HFFc6 (cell line): Measurements from ENCODE around the gene POC1B. TPM values are rescaled to one million over a fixed set of nuclear protein-coding genes. Genes with fewer than 3 reads are reported as not detected.

Experiments used
- DNase-seq: peaks from one replicate; pipeline ENCODE4 v3.0.0-alpha.2; 2018
- H3K27ac Mint-ChIP-seq: 2 replicates; pipeline ENCODE4 v1.8.0; 2020; ENCODE audit warnings: mild to moderate bottlenecking, mixed read lengths
- H3K27me3 Mint-ChIP-seq: 2 replicates; pipeline ENCODE4 v1.8.0; 2021; ENCODE audit warnings: mild to moderate bottlenecking, moderate library complexity, mixed read lengths; ENCODE audit not compliant: insufficient read depth
- H3K36me3 Mint-ChIP-seq: 2 replicates; pipeline ENCODE4 v1.8.0; 2021; ENCODE audit warnings: low read depth, mixed read lengths
- H3K4me1 Mint-ChIP-seq: 2 replicates; pipeline ENCODE4 v1.8.0; 2020; ENCODE audit warnings: low read depth, mixed read lengths
- H3K4me3 Mint-ChIP-seq: 2 replicates; pipeline ENCODE4 v1.8.0; 2020; ENCODE audit warnings: mild to moderate bottlenecking, moderate library complexity, mixed read lengths
- H3K9me3 Mint-ChIP-seq: 2 replicates; pipeline ENCODE4 v1.8.0; 2020; ENCODE audit warnings: mild to moderate bottlenecking, mixed read lengths
- CTCF ChIP-seq: fragments of 200-600 bp; sonication (generic); IDR thresholded peaks from 2 replicates; pipeline ENCODE4 v1.5.0; 2021; ENCODE audit warnings: antibody characterized with exemption, mild to moderate bottlenecking
- total RNA-seq, 6 experiments: library from RNA; stranded (reverse); fragmentation: NEBNext Ultra II Directional; extraction: Animal tissue kit (Norgen Biotek cat#: 25700); gene quantifications; 2 replicates in 1 of 6; 3 replicates in 5 of 6; pipeline ENCODE4 v1.2.3, GENCODE V29; 2021

Gene POC1B
- total RNA-seq, 6 experiments from 2014 or later: 10.4 to 12.6 (median 11.1) TPM

GRCh38 chr12:89507015-89507824 lies 18.6 kb downstream of the POC1B start:
- Mint-ChIP-seq H3K4me3 (no peak overlapping the region), H3K4me1 (peaks cover 22% of the 10 kb centered on the region), H3K27ac (no peak overlapping the region), H3K27me3 (no peaks in the 10 kb centered on the region; the same call in 1 of the 2 replicates), H3K9me3 (no peaks in the 10 kb centered on the region), H3K36me3 (no peaks in the 10 kb centered on the region; the same call in 1 of the 2 replicates)
- no peak for DNase-seq
- no peak for TF ChIP-seq CTCF

GRCh38 chr12:89506050-89506449 lies 19.8 kb downstream of the POC1B start:
- H3K4me3 Mint-ChIP-seq: no peak overlapping the region
- peaks cover 25% of the 10 kb centered on the region for H3K4me1 Mint-ChIP-seq
- DNase-seq: no peak
- TF ChIP-seq CTCF: no peak
- H3K27ac Mint-ChIP-seq: no peak overlapping the region
- no peaks in the 10 kb centered on the region; the same call in none of the 2 replicates for H3K36me3 Mint-ChIP-seq
- no peaks in the 10 kb centered on the region; the same call in 1 of the 2 replicates for H3K27me3 Mint-ChIP-seq
- H3K9me3 Mint-ChIP-seq: no peaks in the 10 kb centered on the region

GRCh38 chr12:89504560-89505346 lies 21.1 kb downstream of the POC1B start:
- H3K4me1 Mint-ChIP-seq: peaks cover 26% of the 10 kb centered on the region
- 0 out of 2 replicates have a peak, but pooled peaks have one; percentile 30 for TF ChIP-seq CTCF
- no peak overlapping the region for H3K4me3 Mint-ChIP-seq
- DNase-seq: no peak
- no peaks in the 10 kb centered on the region; the same call in none of the 2 replicates for H3K36me3 Mint-ChIP-seq
- H3K27me3 Mint-ChIP-seq: no peaks in the 10 kb centered on the region
- H3K9me3 Mint-ChIP-seq: no peaks in the 10 kb centered on the region
- H3K27ac Mint-ChIP-seq: no peak overlapping the region

GRCh38 chr12:89501793-89502192 lies 24.1 kb downstream of the POC1B start:
- no peak for DNase-seq
- Mint-ChIP-seq H3K9me3 (no peaks in the 10 kb centered on the region), H3K27ac (no peak overlapping the region), H3K27me3 (no peaks in the 10 kb centered on the region), H3K4me1 (peaks cover 40% of the 10 kb centered on the region), H3K36me3 (no peaks in the 10 kb centered on the region; the same call in none of the 2 replicates), H3K4me3 (no peak overlapping the region)
- TF ChIP-seq CTCF: no peak

- no peaks in the 10 kb centered on the region for H3K27me3 Mint-ChIP-seq
- TF ChIP-seq CTCF: no peak
- no peak overlapping the region for H3K4me3 Mint-ChIP-seq
- H3K9me3 Mint-ChIP-seq: no peaks in the 10 kb centered on the region
- no peaks in the 10 kb centered on the region; the same call in none of the 2 replicates for H3K36me3 Mint-ChIP-seq
- peaks cover 29% of the 10 kb centered on the region for H3K4me1 Mint-ChIP-seq
- H3K27ac Mint-ChIP-seq: no peak overlapping the region
- no peak for DNase-seq
These were observed 26.0 kb downstream of the POC1B start for GRCh38 chr12:89499857-89500256.
